GM18858 (cell line): Measurements from ENCODE around the gene MAST3.
A peak's percentile ranks its signal among the peaks of the same experiment; 100 is the strongest.

ENCODE experiments used
- ATAC-seq: cut with Tn5 transposase; IDR thresholded peaks from one replicate; pipeline ENCODE4 v1.9.1; 2021; ENCODE audit not compliant: unreplicated experiment

Gene MAST3

GRCh38 chr19:18176367-18177310, 79.1 kb downstream of the MAST3 start:
- ATAC-seq: no peak

- ATAC-seq: no peak
These were observed 82.4 kb downstream of the MAST3 start for GRCh38 chr19:18179957-18180356.

- ATAC-seq: no peak
These were observed 86.0 kb downstream of the MAST3 start for GRCh38 chr19:18183529-18183928.

- no peak for ATAC-seq
These were observed 88.0 kb downstream of the MAST3 start for GRCh38 chr19:18185538-18185937.

- ATAC-seq: no peak
These were observed 92.7 kb downstream of the MAST3 start for GRCh38 chr19:18190278-18190677.

- ATAC-seq: no peak
These were observed 94.1 kb downstream of the MAST3 start for GRCh38 chr19:18191640-18192062.

- peak; percentile 68 for ATAC-seq
These were observed 95.3 kb downstream of the MAST3 start, which contains the start of gene MPV17L2 for GRCh38 chr19:18192673-18193387. Gene MPV17L2, plus strand, starts transcription at chr19:18193218. Its CDS starts 64 bp downstream, at chr19:18193282.

- ATAC-seq: no peak
These were observed 96.0 kb downstream of the MAST3 start for GRCh38 chr19:18193388-18194180.

- ATAC-seq: no peak
These were observed 96.6 kb downstream of the MAST3 start for GRCh38 chr19:18194181-18194530.

GRCh38 chr19:18194554-18195238, 97.1 kb downstream of the MAST3 start:
- no peak for ATAC-seq

GRCh38 chr19:18196511-18196845, 98.9 kb downstream of the MAST3 start:
- no peak for ATAC-seq

GRCh38 chr19:18197306-18197705, 99.7 kb downstream of the MAST3 start:
- ATAC-seq: no peak

GRCh38 chr19:18197941-18198340, 100.4 kb downstream of the MAST3 start:
- no peak for ATAC-seq

- ATAC-seq: no peak
These were observed 100.8 kb downstream of the MAST3 start for GRCh38 chr19:18198374-18198773.
